GM19238 (cell line): ENCODE results near the gene KIF1B.
A peak's percentile ranks its signal among the peaks of the same experiment; 100 is the strongest.

Experiments
- DNase-seq: peaks from one replicate; pipeline ENCODE4 v3.0.0; 2011; ENCODE audit warnings: low spot score; ENCODE audit not compliant: insufficient read length

KIF1B gene

DNA sequence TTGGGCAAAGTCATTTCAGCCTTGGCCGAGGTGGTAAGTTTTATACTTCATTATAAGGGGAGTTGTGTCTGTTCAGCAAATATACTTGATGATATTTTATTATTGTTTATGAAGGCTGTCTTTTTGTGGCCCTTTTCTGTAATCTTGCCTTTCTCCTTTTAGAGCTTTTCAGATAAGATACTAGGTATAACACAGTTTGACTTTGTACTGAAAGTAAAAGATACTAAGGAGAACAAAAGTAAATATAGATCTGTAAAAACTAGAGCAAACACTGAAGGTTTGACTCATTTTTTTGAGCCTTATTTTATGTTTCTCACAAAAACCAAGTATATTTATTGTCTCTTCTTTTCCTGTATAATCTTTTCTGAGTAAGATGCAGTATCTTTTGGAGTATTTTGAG, 61.9 kb downstream of the KIF1B start:
- no peak for DNase-seq

DNA sequence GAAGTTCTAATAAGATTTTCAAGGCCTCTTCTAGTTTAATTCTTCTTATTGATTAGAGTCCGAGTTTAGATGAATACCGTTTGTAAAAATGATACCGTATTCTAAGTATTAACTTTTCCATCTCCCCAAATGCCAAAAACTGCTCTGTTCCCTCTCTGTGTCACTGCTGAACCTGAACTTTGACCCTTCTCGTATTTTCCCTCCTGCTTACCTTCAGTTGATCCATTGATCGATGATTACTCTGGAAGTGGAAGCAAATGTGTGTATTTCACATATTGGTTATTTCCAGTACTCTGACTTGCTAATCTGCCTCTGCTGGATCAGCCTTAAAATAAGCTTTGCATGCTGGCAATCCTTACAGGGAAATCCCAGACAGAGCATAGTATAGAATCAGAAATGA, 68.5 kb downstream of the KIF1B start:
- DNase-seq, result no peak

DNA sequence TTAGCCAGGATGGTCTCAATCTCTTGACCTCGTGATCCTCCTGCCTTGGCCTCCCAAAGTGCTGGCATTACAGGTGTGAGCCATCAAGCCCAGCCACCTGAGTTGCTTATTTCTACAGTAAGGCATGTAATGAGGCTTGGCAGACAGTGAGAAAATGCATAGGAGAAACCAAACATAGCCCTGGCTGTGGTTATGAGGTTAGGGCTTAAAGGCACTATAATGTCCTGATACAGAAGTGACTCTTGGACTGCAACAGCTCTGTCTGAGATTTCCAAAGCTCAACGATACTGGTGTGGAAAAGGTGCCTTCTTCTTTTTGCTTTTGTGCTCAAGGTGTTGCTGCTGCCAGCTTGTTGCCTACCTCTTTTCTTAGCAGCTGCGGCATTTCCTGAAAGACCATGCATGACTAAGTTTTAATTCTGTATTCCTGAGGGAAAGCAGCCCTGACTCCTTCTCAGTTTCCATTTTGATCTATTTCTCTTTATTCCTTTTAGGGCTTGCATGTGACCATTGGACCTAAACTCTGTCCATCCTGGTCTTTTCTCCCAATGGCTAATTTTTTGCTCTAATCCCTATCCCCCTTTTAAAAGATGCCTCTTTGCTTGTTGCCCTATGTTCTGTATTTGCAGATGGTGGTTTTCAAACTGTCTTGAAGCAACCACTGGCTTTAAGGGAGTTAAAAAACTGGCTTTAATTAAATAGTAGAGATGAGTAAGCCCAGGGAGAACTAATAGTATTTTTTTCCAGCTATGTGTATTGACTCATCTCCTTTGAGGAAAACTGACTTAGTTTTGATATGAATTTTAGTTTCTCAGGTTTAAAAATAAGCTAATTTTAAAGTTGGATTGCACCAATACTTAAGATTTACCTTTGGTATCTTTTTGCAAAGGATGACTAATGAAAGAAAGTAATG, 70.3 kb downstream of the KIF1B start:
- no peak for DNase-seq

DNA sequence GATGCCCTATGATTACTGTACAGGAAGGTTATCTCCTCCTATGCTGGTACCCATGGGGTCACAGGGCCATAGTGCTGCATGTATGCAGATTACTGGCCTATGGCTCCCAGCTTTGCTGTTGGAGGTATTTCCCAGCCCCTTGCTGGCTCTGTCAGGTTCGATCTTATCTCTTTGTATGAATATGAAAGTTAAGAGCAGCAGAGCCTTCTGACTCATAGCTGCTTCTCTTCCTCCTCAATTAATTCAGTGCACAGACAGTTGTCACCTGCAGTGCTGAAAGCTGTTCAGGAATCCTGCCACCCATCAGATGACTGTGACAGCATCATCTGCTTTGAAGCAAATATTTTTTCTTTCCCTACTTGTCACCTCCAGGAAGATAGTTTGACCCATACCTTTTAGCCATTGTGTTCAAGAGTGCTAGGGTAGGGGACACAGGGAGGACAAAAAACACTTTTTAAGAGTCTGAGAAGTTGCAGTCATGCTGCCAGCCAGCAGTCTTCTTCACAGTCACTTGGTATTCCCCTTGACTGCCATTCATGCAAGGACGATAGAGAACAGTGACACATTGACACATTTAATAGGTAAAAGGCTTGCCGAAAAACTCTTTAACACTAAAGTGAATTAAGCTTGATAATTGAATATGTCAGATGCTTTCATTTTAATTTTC, 73.1 kb downstream of the KIF1B start:
- peak; percentile 7 for DNase-seq

DNA sequence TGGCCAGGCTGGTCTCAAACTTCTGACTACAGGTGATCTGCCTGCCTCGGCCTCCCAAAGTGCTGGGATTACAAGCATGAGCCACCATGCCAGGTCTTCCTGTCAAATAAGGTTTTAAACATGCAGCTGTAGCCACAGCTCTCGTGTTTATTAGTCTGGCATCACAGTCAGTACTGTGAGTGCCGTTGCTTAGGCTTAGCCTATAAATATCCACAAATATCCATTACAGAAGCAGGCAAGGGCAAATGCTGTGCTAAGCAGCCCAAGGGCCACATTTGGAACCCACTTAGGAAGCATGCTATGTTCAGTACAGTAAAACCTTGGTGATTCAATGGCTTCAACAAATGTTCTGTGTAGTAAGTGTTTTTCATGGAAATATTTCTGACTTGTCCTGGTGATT, 75.9 kb downstream of the KIF1B start:
- DNase-seq, result no peak

DNA sequence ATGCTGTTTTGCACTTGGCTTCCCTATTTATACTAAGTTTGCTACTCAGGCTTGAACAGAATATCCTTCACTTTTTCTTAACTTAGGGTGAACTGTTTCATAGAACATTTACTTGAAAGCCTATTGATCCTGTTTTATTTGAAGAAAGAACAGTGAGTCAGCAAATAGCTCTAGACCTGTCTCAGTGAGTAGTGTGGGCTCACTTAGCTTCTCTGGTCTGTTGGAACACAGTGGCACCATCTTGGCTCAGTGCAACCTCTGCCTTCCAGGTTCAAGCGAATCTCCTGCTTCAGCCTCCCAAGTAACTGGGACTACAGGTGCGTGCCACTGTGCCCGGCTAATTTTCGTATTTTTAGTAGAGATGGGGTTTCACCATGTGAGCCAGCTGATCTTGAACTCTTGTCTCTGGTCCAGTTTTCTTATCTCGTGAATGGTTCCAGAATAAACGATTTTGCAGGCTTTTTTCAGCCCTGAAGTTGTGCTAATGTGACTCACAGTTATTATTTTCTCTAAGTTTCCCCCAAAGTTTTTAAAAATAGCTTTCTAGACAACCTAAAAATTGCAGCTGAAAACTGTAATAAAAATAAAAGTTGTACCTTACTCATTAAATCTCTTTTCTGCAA, 76.8 kb downstream of the KIF1B start:
- DNase-seq, result no peak

DNA sequence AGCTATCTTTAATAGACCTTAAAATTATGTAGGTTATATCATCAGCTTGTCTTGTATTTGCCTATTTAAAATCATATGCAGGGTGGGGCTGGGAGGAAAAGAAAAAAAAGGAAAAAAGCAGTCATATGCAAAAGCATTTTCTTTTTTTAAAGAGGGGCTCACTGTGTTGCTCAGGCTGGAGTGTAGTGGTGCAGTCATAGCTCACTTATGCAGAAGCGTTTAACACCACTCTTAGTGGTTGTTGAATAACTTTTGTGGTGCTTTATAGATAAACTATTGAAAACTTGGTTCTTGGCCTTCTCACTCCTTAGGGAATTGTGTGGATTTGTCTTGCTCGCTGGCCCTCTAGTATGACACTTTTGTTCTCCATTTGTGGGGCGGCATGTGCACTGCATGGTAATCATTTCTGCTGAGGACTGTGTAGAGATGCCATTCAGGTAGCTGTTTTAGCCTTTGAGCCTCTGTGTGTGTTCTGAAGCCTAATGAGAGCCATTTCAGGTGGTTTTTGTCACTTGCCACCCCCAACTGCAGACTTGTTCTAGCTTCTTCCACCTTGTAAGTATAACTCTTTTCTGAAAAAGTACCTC, 77.8 kb downstream of the KIF1B start:
- no peak for DNase-seq

DNA sequence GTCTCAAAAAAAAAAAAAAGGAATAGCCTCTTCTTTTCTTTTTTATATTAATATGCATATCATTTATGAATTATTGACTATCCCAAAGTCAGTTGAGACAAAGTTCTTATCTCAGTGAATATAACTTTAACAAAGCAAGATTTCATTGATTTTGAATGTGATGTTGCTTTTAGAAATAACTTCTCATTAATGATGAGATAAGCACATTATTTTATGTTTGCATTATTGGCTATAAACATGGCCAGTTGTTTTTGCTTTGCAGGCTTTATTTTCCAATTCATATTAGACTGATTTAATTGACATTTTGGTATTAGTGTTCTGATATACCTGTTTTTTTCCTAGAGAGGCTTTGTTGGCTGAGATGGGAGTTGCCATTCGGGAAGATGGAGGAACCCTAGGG, 81.3 kb downstream of the KIF1B start:
- no peak for DNase-seq

DNA sequence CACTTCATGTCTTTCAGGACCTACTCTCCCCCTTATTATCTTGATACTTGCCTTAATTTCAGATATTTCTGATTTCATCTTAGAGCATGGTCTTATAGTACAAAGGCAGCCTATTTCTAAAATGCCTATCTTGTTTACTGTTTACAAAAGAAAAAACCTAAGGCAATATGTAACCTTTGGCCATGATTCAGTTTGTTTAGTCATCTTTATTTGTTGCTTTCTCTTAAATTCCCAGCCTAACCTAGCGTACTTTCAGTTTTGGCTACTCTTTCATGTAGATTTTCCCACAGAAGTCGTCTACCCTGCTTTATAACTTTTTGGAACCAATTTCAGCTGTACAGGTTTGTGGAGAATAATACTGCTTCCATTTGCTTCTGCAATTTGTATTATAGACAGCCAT, 81.8 kb downstream of the KIF1B start:
- DNase-seq, result no peak

DNA sequence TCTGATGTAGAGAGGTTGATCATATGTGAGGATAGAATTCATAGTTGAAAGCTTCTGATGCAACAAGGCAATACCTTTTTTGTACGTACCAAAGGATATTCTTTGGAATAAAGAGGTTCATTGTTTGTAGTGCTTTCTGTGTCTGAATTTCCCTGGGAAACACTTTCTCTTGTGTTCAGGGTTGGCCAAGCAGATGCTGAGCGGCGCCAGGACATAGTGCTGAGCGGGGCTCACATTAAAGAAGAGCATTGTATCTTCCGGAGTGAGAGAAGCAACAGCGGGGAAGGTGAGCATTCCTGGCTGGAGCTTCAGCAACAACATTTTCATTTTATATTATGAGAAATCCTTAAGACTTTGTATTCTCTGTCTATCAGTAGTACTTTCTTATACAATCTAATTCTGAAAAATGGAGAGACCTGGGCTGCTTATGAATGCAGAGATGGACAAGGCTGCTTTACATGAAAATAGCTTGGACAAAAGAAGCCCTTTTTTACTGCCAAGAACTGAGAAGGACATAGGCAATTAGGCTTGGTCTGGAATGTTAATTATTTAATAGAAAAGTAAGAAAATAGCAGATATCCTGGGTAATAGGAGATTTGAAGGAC, 85.2 kb downstream of the KIF1B start:
- DNase-seq, result no peak

DNA sequence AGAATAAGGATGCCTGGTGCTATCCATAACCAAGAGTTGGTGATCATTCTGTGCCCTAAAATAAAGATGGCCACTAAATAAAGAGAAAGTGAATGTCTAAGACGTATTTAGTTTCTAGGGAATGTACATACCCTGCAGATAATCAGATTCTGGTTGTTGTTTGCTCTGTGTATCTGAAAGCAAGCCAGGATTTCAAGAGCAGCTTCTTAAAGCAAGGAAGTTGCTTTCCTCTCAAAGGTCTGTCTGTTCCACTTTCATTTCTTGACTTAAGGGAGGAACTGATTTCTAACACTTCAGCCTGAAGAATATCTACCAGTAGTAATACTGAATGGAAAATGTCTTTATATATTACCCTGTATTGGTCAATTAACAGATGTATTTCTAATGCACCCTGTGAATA, 88.8 kb downstream of the KIF1B start:
- peak; percentile 5 for DNase-seq

DNA sequence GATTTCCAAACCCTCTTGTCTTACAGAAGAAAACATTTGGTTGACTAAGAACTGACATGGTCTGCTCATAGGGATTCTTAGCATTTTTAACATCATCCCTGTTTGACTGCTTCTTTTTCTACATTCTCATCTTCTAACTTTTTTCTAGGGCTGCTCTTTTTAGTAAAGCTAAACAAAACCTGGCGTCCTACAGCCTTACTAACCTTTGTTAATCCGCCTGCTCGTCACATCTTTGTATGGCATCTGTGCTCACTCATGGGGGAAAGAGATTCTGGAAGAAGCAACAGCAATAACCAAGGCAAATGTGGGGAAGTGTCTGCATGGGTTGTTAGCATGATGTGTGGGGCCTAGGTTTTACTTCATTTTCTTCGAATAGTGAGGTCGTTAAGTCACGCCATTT, 92.0 kb downstream of the KIF1B start:
- no peak for DNase-seq

DNA sequence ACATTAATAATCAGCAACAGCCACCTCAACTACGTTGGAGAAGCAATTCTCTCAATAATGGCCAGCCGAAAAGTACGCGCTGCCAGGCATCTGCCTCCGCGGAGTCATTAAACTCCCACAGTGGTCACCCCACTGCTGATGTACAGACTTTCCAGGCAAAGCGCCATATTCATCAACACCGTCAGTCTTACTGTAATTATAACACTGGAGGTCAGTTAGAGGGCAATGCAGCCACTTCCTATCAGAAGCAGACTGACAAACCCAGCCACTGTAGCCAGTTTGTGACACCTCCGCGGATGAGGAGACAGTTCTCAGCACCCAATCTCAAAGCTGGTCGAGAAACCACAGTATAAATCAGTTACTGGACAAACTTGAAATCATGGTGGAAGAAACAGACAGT, 93.9 kb downstream of the KIF1B start:
- DNase-seq, result no peak

DNA sequence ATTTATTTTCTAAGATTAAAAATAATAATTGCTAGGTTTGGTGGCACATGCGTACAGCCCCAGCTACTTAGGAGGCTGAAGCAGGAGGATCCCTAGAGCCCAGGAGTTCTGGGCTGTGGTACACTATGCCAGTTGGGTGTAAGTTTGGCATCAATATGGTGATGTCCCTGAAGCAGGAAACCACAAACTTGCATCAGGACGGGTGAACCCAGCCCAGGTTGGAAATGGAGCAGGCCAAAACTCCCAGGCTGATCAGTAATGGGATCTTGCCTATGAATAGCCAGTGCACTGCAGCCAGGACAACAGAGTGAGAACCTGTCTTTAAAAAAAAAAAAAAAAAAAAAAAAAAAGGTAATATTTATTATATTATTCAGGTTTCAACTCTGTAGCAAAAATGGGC, 96.1 kb downstream of the KIF1B start:
- no peak for DNase-seq

DNA sequence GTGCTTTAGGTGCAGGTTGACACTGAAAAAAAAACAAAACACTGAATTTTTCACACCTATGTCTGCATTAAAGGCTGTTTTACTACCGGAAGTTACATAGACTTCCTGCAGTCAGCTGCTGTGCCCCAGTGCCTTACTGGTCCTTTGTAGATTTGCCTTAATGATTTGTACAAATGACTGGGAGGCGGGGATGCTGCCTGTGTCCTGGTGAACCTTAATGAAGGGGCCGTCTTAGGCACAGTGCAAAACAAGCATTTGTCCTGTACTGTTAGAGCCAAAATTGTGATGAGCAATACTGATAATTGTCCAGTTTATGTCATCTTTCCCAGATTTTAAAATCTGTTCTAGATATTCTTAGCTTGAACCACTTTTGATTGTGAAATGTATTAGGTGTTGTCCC, 97.6 kb downstream of the KIF1B start:
- DNase-seq, result no peak

DNA sequence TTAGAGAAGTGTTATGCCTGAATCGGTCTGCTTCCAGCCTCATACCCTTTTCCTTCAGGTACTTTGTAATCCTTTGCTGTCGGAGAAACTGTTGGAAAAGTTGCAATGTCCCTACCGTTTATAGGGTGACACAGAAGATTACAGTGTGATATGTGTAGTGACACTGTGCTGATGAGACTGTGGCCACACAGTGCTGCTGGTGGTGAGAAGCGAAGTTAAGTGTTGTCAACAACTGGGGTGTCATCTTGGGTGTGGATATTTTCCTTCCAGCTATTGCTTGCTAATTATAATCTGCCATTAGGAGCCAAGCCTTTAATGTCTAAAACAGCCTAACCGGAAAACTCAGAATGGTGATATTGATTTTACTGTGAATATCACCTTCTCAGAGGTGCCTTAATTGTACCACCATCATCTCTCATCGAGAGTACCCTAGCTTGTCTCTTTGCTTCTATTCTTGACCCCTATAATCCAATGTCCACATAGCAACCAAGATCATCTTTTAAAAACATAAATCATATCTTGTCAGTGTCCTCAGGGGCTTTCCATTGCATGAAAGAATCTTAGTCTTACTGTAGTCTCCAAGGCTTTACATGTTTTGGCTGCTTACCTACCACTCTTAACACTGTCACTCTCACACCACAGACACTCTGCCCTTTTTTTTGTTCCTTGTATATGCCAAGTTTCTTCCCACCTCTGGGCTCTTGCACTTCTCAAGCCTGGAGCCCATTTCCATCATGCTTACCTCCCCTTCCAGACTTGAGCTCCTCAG, 99.1 kb downstream of the KIF1B start:
- no peak for DNase-seq

DNA sequence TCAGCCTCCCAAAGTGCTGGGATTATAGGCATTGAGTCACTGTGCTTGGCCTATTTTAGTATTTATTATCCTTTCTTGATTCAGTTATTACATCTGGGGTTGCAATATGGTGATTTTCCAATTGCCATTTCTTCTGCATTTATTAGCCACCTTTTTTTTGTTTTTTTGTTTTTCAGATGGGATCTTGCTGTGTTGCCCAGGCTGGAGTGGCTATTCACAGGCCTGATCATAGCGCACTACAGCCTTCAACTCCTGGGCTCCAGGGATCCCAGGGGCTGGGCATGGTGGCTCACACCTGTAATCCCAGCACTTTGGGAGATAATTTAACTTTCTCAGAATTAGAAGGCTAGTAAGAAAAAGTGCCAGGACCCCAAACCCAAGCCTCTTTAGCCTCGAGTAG, 106.4 kb downstream of the KIF1B start:
- DNase-seq, result no peak

DNA sequence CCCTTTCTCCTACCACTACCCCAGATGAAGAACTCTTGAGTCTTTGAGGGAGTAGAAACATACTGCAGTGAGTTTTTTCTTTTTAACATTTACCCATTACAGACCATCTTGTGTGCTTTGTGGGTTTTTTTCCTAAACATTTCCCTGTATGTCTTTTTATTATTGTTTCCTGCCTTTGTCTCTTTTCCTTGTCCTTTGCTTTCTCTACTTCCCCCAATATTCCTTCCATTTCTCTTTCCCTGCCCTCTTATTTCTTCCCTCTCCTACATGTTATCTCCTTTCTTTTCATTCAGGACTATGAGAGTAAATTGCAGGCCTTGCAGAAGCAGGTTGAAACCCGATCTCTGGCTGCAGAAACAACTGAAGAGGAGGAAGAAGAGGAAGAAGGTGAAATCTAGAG, 109.4 kb downstream of the KIF1B start:
- no peak for DNase-seq

DNA sequence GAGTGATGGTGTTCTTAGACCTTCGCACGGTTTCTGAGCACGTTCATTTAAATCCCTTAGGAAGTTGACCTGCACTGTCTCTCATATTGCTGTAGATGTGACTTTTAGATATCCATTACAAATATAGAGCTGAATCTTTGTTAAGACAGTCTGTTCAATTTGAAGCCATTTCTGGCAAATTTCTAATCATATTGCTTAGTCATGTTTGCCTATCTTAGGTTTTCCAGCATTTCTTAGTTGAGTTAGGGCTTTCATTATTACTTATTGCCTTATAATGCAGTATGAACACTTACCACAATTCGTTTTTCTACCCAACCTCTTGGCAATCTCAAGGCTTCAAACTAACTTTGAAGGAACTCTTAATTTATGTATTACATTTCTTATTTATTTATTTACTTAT, 110.0 kb downstream of the KIF1B start:
- no peak for DNase-seq

DNA sequence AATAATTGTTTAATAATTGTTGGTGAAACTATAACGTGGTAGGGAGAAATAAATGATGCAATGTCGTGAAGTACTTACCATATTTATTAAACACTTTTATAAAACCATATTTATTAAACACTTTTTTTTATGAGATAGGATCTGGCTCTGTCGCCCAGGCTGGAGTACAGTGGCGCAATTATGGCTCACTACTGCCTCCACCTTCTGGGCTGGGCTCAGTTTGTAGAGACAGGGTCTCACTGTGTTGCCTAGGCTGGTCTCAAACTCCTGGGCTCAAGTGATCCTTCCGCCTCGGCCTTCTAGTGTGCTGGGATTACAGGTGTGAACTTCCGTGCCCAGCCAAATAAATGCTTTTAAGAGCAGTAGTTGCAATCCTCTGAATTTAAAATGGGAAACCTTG, 112.5 kb downstream of the KIF1B start:
- no peak for DNase-seq

DNA sequence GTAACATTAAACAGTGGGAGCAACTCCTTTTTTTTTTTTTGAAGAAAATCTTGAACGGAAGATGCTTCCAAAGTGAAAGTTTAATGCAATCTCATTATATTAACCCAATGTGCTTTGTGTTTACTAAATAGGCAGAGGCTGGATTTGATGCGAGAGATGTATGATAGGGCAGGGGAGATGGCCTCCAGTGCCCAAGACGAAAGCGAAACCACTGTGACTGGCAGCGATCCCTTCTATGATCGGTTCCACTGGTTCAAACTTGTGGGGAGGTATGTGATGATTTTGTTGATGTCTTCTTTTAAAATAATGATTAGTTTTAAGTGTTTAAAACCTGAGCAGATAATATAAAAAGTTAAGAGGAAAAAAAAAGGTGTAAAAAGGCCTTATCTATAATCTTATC, 114.3 kb downstream of the KIF1B start:
- DNase-seq, result no peak
